ENCODE results near the gene SRSF8.
"Not testable (repeated sequence)": the region's sequence is repeated elsewhere in the genome, so short reads cannot be mapped to it uniquely, and the experiment has no call there.

Gene SRSF8

GRCh38 chr11:95098826-95099225 lies 32.1 kb downstream of the SRSF8 start:
- no peak for DNase-seq

- no peak for DNase-seq
Observed at GRCh38 chr11:95100191-95100648, 33.5 kb downstream of the SRSF8 start.

GRCh38 chr11:95100856-95101507 lies 34.3 kb downstream of the SRSF8 start:
- DNase-seq, result no peak

- DNase-seq, result no peak
Observed at GRCh38 chr11:95101935-95102334, 35.2 kb downstream of the SRSF8 start.

GRCh38 chr11:95102733-95103132 lies 36.0 kb downstream of the SRSF8 start:
- no peak for DNase-seq

- DNase-seq, result no peak
Observed at GRCh38 chr11:95103701-95104100, 37.0 kb downstream of the SRSF8 start.

GRCh38 chr11:95104121-95104830 lies 37.6 kb downstream of the SRSF8 start:
- no peak for DNase-seq

- DNase-seq, result no peak
Observed at GRCh38 chr11:95104856-95105255, 38.1 kb downstream of the SRSF8 start.

- DNase-seq, result no peak
Observed at GRCh38 chr11:95108159-95108611, 41.5 kb downstream of the SRSF8 start.

- DNase-seq, result no peak
Observed at GRCh38 chr11:95108671-95109551, 42.2 kb downstream of the SRSF8 start.

- DNase-seq, result not testable (repeated sequence)
Observed at GRCh38 chr11:95111471-95111870, 44.8 kb downstream of the SRSF8 start.

GRCh38 chr11:95111923-95112540 lies 45.3 kb downstream of the SRSF8 start:
- DNase-seq, result no peak

- no peak for DNase-seq
Observed at GRCh38 chr11:95115597-95115996, 48.9 kb downstream of the SRSF8 start.

- no peak for DNase-seq
Observed at GRCh38 chr11:95119361-95120060, 52.8 kb downstream of the SRSF8 start.
